ENCODE results near the gene CCDC172. TPM values are rescaled to one million over a fixed set of nuclear protein-coding genes. Genes with fewer than 3 reads are reported as not detected.

CCDC172 gene
- total and polyA plus RNA-seq, 2 of the 8 experiments (the other 6 are each of a cell fraction or from before 2014, with no cell fraction given) = 1.1 to 3.6 TPM

DNA sequence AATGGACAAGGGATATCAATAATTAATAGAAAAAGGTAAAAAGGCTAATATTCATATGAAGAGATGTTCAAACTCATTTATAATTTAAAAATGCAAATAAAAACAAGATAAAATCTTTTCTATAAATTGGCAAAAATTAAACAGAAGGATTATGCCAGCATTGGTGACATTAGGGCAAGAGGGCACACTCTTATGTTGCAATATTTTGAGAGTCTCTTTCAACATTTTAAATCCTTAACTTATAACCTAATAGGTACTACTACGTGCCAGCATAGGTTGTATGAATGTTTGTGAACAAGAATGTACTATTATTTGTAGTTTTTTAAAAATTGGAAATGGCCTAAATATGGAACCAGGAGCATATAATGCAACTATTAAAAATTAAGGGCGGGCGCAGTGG lies 78.6 kb downstream of the CCDC172 start:
- FAIRE-seq (no peak), DNase-seq (ENCODE audit: low read depth in 1 of 2, low spot score in 2 of 2) (no peak)
- Histone ChIP-seq H3K36me3 (ENCODE audit: control insufficient read depth in 2 of 4, insufficient read depth in 4 of 4, low read length in 3 of 4) (no peaks in the 10 kb centered on the region), H3K56ac (replicated peaks; ENCODE audit: insufficient read length, low read depth, low read length) (no peak overlapping the region), H3K4me3 (ENCODE audit: extremely low read depth in 1 of 4, insufficient read depth in 2 of 4, low read depth in 3 of 4, low read length in 4 of 4) (no peak overlapping the region), H3K79me2 (ENCODE audit: control insufficient read depth in 1 of 2, insufficient read depth in 2 of 2, low read length in 2 of 2) (no peaks in the 10 kb centered on the region), H4K5ac (ENCODE audit: insufficient read length, low read depth, low read length) (no peak overlapping the region), H2AK5ac (ENCODE audit: low read depth, low read length) (no peak overlapping the region), H2BK12ac (ENCODE audit: low read depth, low read length) (no peak overlapping the region), H4K8ac (ENCODE audit: extremely low read depth, insufficient read depth, low read length) (no peak overlapping the region), H3K4ac (replicated peaks; ENCODE audit: insufficient read length, low read depth, low read length) (no peak overlapping the region), H2BK5ac (ENCODE audit: low read depth, low read length) (no peak overlapping the region), H4K91ac (replicated peaks; ENCODE audit: insufficient read length, low read length) (no peak overlapping the region), H3K79me1 (ENCODE audit: low read depth, low read length) (no peaks in the 10 kb centered on the region), H3K14ac (ENCODE audit: insufficient read length) (no peak overlapping the region), H2AFZ (ENCODE audit: low read length) (no peak overlapping the region), H3K23ac (ENCODE audit: insufficient read length) (no peak overlapping the region), H3K4me1 (replicated peaks in 1 of 4; ENCODE audit: control insufficient read depth in 3 of 4, insufficient read depth in 4 of 4, low read length in 3 of 4) (peaks cover 0 to 4% (median under 1%) of the 10 kb centered on the region in 4 experiments; a peak in 3 of 7 replicates), H3K18ac (ENCODE audit: extremely low read depth, low read length) (no peak overlapping the region), H3K9ac (replicated peaks in 1 of 4; ENCODE audit: extremely low read depth in 1 of 4, low read depth in 3 of 4, low read length in 3 of 4) (no peak overlapping the region), H2BK20ac (ENCODE audit: low read length) (no peak overlapping the region), H2BK120ac (replicated peaks; ENCODE audit: low read depth, low read length) (no peak overlapping the region), H3K27me3 (replicated peaks in 1 of 4; ENCODE audit: control insufficient read depth in 3 of 4, extremely low read depth in 1 of 4, insufficient read depth in 3 of 4, low read length in 3 of 4) (no peaks in the 10 kb centered on the region), H4K20me1 (replicated peaks in 1 of 2; ENCODE audit: control insufficient read depth in 1 of 2, insufficient read depth in 2 of 2, low read length in 2 of 2) (no peaks in the 10 kb centered on the region), H2BK15ac (ENCODE audit: low read length) (no peak overlapping the region), H3K23me2 (ENCODE audit: low read depth, low read length) (no peaks in the 10 kb centered on the region), H3K27ac (ENCODE audit: low read depth, low read length) (no peak overlapping the region), H3K9me3 (ENCODE audit: insufficient read depth in 2 of 2, low read depth in 1 of 2, low read length in 1 of 2) (no peaks in the 10 kb centered on the region), H3K4me2 (ENCODE audit: insufficient read depth in 1 of 2, low read depth in 2 of 2, low read length in 2 of 2) (no peak overlapping the region)
- POLR2A ChIA-PET (ENCODE audit: partially characterized antibody) = no interaction called here
- CTCF ChIA-PET (ENCODE audit: partially characterized antibody) = no interaction called here
- WGBS, 2 experiments (ENCODE audit: extremely low coverage in 1 of 2, insufficient coverage in 1 of 2, insufficient read length in 1 of 2, insufficient replicate concordance in 2 of 2, low coverage in 1 of 2, low lambda C conversion rate in 2 of 2, missing lambda C conversion rate in 1 of 2) = 94% methylated on average over 3 of the region's 3 CpGs; no CpG with 5 or more reads in 1 of the 2 experiments
- TF ChIP-seq, protein P1, sequence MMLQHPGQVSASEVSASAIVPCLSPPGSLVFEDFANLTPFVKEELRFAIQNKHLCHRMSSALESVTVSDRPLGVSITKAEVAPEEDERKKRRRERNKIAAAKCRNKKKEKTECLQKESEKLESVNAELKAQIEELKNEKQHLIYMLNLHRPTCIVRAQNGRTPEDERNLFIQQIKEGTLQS (IDR thresholded peaks at IDR 0.05; ENCODE audit: insufficient read depth, low read depth, low read length) = no peak
- TF ChIP-seq SP4 (IDR thresholded peaks at IDR 0.05; ENCODE audit: low read length) = no peak
- TF ChIP-seq RBBP5 (IDR thresholded peaks at IDR 0.05; ENCODE audit: borderline replicate concordance, low read depth, low read length) = no peak
- no peak for TF ChIP-seq CHD1 (IDR thresholded peaks at IDR 0.05; ENCODE audit: low read depth, low read length)
- no peak for TF ChIP-seq CBX5 (IDR thresholded peaks at IDR 0.05; ENCODE audit: low read depth, low read length)
- no peak for TF ChIP-seq SUZ12 (IDR thresholded peaks at IDR 0.05; ENCODE audit: low read length)
- TF ChIP-seq SAP30 (IDR thresholded peaks at IDR 0.05; ENCODE audit: insufficient read depth, insufficient replicate concordance, low read length) = no peak
- no peak for TF ChIP-seq CHD2 (IDR thresholded peaks at IDR 0.05; ENCODE audit: low read length)
- TF ChIP-seq, protein P2, sequence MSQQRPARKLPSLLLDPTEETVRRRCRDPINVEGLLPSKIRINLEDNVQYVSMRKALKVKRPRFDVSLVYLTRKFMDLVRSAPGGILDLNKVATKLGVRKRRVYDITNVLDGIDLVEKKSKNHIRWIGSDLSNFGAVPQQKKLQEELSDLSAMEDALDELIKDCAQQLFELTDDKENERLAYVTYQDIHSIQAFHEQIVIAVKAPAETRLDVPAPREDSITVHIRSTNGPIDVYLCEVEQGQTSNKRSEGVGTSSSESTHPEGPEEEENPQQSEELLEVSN (IDR thresholded peaks at IDR 0.05) = no peak
